Measurements from ENCODE around the gene C11orf16. TPM values are rescaled to one million over a fixed set of nuclear protein-coding genes. Genes with fewer than 3 reads are reported as not detected.

Gene C11orf16
- total RNA-seq, 1 experiment from 2014 or later, result not detected

- ChIA-PET CTCF (interaction anchor here (0.8 to 1.1 kb wide), 5 partner anchors 12 to 573 kb away, joined by 3 to 10 read pairs (median 4); partner anchors contain the start of gene TMEM9B), RAD21 (ENCODE audit: low non-redundant PET in 1 of 2, low total read pairs in 2 of 2, uncharacterized antibody in 2 of 2, unreplicated experiment in 2 of 2) (no interaction called here), POLR2A (no interaction called here)
- TF ChIP-seq RAD21 (IDR thresholded peaks at IDR 0.05; ENCODE audit: low read depth) (peak; percentile 47), CTCF (IDR thresholded peaks at IDR 0.05 in 2 of 3, conservative IDR thresholded peaks at IDR 0.05 in 1 of 3; ENCODE audit: borderline replicate concordance in 1 of 3, insufficient read depth in 1 of 3, low read depth in 2 of 3, low read length in 2 of 3) (peak in 2 of 3 experiments; percentile 33 to 46; a peak in 1 of 6 replicates), ZFX (IDR thresholded peaks at IDR 0.05) (no peak)
- Histone ChIP-seq H3K4me3 (replicated peaks in 1 of 2; ENCODE audit: low read depth in 1 of 2, low read length in 2 of 2) (no peak overlapping the region), H3K9ac (ENCODE audit: low read length) (no peak overlapping the region), H3K27me3 (ENCODE audit: insufficient read depth, low read length) (no peaks in the 10 kb centered on the region), H3K4me2 (ENCODE audit: low read length) (no peak overlapping the region), H3K36me3 (ENCODE audit: control insufficient read depth in 1 of 2, insufficient read depth in 2 of 2, low read length in 2 of 2) (no peaks in the 10 kb centered on the region), H3K4me1 (ENCODE audit: control insufficient read depth in 1 of 2, insufficient read depth in 2 of 2, low read length in 2 of 2) (peaks cover 12 to 20% of the 10 kb centered on the region in 2 experiments), H3K27ac (ENCODE audit: low read depth, low read length) (no peak overlapping the region), H4K20me1 (ENCODE audit: insufficient read depth) (no peaks in the 10 kb centered on the region), H2AFZ (ENCODE audit: low read depth, low read length, poor library complexity, severe bottlenecking) (no peak overlapping the region), H3K9me3 (ENCODE audit: control insufficient read depth in 1 of 2, insufficient read depth in 1 of 2, low read depth in 1 of 2, low read length in 2 of 2) (no peaks in the 10 kb centered on the region), H3K9me2 (ENCODE audit: insufficient read depth) (no peaks in the 10 kb centered on the region), H3K79me2 (ENCODE audit: insufficient read depth, low read length) (no peaks in the 10 kb centered on the region)
- no TSS peak for BruUV-seq (replicated peaks)
- ATAC-seq (peak; percentile 37), DNase-seq (ENCODE audit: low read depth, low spot score) (no peak)
- intact Hi-C loops (cut with micrococcal nuclease), result no loop called here
Observed at GRCh38 chr11:8933931-8934330, 1.2 kb upstream of the C11orf16 start.

- intact Hi-C loops (cut with micrococcal nuclease), result no loop called here
- ChIA-PET RAD21 (ENCODE audit: low non-redundant PET in 1 of 2, low total read pairs in 2 of 2, uncharacterized antibody in 2 of 2, unreplicated experiment in 2 of 2) (no interaction called here), POLR2A (no interaction called here), CTCF (no interaction called here)
- no peaks in the 10 kb centered on the region for H3K9me3 ChIP-seq (ENCODE audit: control insufficient read depth in 1 of 2, insufficient read depth in 1 of 2, low read depth in 1 of 2, low read length in 2 of 2)
- no peak for ATAC-seq
- H3K9me2 ChIP-seq (ENCODE audit: insufficient read depth), result no peaks in the 10 kb centered on the region
- H3K9ac ChIP-seq (ENCODE audit: low read length), result no peak overlapping the region
- no peak overlapping the region for H2AFZ ChIP-seq (ENCODE audit: low read depth, low read length, poor library complexity, severe bottlenecking)
- H3K36me3 ChIP-seq (ENCODE audit: control insufficient read depth in 1 of 2, insufficient read depth in 2 of 2, low read length in 2 of 2), result no peaks in the 10 kb centered on the region
- no TSS peak for BruUV-seq (replicated peaks)
- no peak overlapping the region for H3K4me2 ChIP-seq (ENCODE audit: low read length)
- H3K79me2 ChIP-seq (ENCODE audit: insufficient read depth, low read length), result no peaks in the 10 kb centered on the region
- DNase-seq (ENCODE audit: low read depth, low spot score), result no peak
- no peak overlapping the region for H3K27ac ChIP-seq (ENCODE audit: low read depth, low read length)
- peaks cover 10 to 17% of the 10 kb centered on the region in 2 experiments for H3K4me1 ChIP-seq (ENCODE audit: control insufficient read depth in 1 of 2, insufficient read depth in 2 of 2, low read length in 2 of 2)
- H3K27me3 ChIP-seq (ENCODE audit: insufficient read depth, low read length), result no peaks in the 10 kb centered on the region
- H3K4me3 ChIP-seq (replicated peaks in 1 of 2; ENCODE audit: low read depth in 1 of 2, low read length in 2 of 2), result no peak overlapping the region
- no peaks in the 10 kb centered on the region for H4K20me1 ChIP-seq (ENCODE audit: insufficient read depth)
- TF ChIP-seq ZFX (IDR thresholded peaks at IDR 0.05) (no peak), EZH2phosphoT487 (IDR thresholded peaks at IDR 0.05; ENCODE audit: borderline replicate concordance) (no peak), ELF1 (IDR thresholded peaks at IDR 0.05; ENCODE audit: borderline replicate concordance, low read depth) (no peak), ZBTB33 (IDR thresholded peaks at IDR 0.05; ENCODE audit: extremely low read depth, insufficient replicate concordance, low read length) (no peak), SP1 (IDR thresholded peaks at IDR 0.05; ENCODE audit: low read depth) (no peak), RAD21 (IDR thresholded peaks at IDR 0.05; ENCODE audit: low read depth) (no peak), FOSL1 (IDR thresholded peaks at IDR 0.05; ENCODE audit: low read depth) (no peak), SRF (IDR thresholded peaks at IDR 0.05; ENCODE audit: low read depth) (no peak), TCF7L2 (IDR thresholded peaks at IDR 0.05; ENCODE audit: borderline replicate concordance, extremely low read depth, insufficient read depth, insufficient read length) (no peak), YY1 (IDR thresholded peaks at IDR 0.05; ENCODE audit: extremely low read depth, insufficient replicate concordance, low read depth, low read length) (no peak), MAX (IDR thresholded peaks at IDR 0.05) (no peak), CBX3 (IDR thresholded peaks at IDR 0.05; ENCODE audit: low read depth) (no peak)
Observed at GRCh38 chr11:8930456-8931175, 2.1 kb downstream of the C11orf16 start.
